ENCODE measurements around the gene SFXN1. TPM values are rescaled to one million over a fixed set of nuclear protein-coding genes. Genes with fewer than 3 reads are reported as not detected.

The SFXN1 gene
- total and polyA plus RNA-seq, 12 donors, result 10.1 to 142 (median 57.6) TPM

GRCh38 chr5:175485631-175486030, 7.3 kb downstream of the SFXN1 start:
- Histone ChIP-seq H3K27ac (no peak overlapping the region), H3K27me3 (no peaks in the 10 kb centered on the region), H3K4me1 (replicated peaks in 1 of 2) (peaks cover 0 to 12% of the 10 kb centered on the region in 2 donors), H3K4me3 (no peak overlapping the region), H3K9me3 (replicated peaks in 1 of 3) (no peaks in the 10 kb centered on the region), H3K36me3 (replicated peaks in 1 of 2) (no peaks in the 10 kb centered on the region)
- TF ChIP-seq, protein P1, sequence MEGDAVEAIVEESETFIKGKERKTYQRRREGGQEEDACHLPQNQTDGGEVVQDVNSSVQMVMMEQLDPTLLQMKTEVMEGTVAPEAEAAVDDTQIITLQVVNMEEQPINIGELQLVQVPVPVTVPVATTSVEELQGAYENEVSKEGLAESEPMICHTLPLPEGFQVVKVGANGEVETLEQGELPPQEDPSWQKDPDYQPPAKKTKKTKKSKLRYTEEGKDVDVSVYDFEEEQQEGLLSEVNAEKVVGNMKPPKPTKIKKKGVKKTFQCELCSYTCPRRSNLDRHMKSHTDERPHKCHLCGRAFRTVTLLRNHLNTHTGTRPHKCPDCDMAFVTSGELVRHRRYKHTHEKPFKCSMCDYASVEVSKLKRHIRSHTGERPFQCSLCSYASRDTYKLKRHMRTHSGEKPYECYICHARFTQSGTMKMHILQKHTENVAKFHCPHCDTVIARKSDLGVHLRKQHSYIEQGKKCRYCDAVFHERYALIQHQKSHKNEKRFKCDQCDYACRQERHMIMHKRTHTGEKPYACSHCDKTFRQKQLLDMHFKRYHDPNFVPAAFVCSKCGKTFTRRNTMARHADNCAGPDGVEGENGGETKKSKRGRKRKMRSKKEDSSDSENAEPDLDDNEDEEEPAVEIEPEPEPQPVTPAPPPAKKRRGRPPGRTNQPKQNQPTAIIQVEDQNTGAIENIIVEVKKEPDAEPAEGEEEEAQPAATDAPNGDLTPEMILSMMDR (IDR thresholded peaks at IDR 0.05), result no peak
- TF ChIP-seq POLR2A (IDR thresholded peaks at IDR 0.05), result no peak
- intact Hi-C loops (cut with DNase I), result no loop called here
- 94 to 97% (median 95%) methylated on average over 6 of the region's 6 CpGs for WGBS, 4 donors
- no peak for DNase-seq

GRCh38 chr5:175487514-175488222, 9.3 kb downstream of the SFXN1 start:
- no peak for TF ChIP-seq POLR2A (IDR thresholded peaks at IDR 0.05)
- TF ChIP-seq, protein P1 (IDR thresholded peaks at IDR 0.05), result no peak
- no peaks in the 10 kb centered on the region for H3K9me3 ChIP-seq (replicated peaks in 1 of 3)

GRCh38 chr5:175489693-175490443, 11.5 kb downstream of the SFXN1 start:
- Histone ChIP-seq H3K27ac (peak overlapping the region in 1 of 5 donors; percentile 32), H3K27me3 (no peaks in the 10 kb centered on the region), H3K36me3 (replicated peaks in 1 of 2) (peaks cover 0 to 23% of the 10 kb centered on the region in 2 donors), H3K9me3 (replicated peaks in 1 of 3) (no peaks in the 10 kb centered on the region), H3K4me3 (no peak overlapping the region), H3K4me1 (replicated peaks in 1 of 2) (peaks cover 0 to 14% of the 10 kb centered on the region in 2 donors)
- intact Hi-C loops (cut with DNase I), result no loop called here
- no peak for DNase-seq
- WGBS, 4 donors, result 61 to 74% (median 65%) methylated on average over 6 of the region's 6 CpGs
- TF ChIP-seq POLR2A (IDR thresholded peaks at IDR 0.05), result no peak
- TF ChIP-seq, protein P1 (IDR thresholded peaks at IDR 0.05), result no peak

More at GRCh38 chr5:175487514-175488222, 9.3 kb downstream of the SFXN1 start:
- Histone ChIP-seq H3K27ac (no peak overlapping the region), H3K27me3 (no peaks in the 10 kb centered on the region), H3K36me3 (replicated peaks in 1 of 2) (peaks cover 0 to 5% of the 10 kb centered on the region in 2 donors), H3K4me3 (no peak overlapping the region), H3K4me1 (replicated peaks in 1 of 2) (peaks cover 0 to 14% of the 10 kb centered on the region in 2 donors)
- 87 to 91% (median 90%) methylated on average over 11 of the region's 11 CpGs for WGBS, 4 donors
- intact Hi-C loops (cut with DNase I), result no loop called here
- DNase-seq, result no peak

DNA sequence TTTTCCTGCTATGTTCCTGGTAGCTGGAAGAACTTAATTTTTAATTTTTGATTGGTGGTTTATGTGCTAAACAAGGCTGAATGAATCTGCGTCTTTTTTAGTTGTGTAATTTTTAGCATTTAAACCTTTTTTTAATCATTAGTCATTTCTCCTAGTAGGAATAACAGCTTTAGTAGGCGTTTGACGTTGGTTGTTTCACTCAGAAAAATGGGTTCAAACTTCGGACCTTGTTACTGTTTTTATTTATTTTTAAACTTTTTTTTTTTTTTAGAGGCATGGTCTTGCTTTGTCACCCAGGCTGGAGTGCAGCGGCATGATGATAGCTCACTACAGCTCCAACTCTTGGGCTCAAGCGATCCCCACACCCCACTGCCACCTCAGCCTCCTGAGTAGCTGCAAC, 12.9 kb downstream of the SFXN1 start:
- Histone ChIP-seq H3K4me3 (no peak overlapping the region), H3K27me3 (no peaks in the 10 kb centered on the region), H3K9me3 (replicated peaks in 1 of 3) (no peaks in the 10 kb centered on the region), H3K4me1 (replicated peaks in 1 of 2) (peaks cover 0 to 14% of the 10 kb centered on the region in 2 donors), H3K36me3 (replicated peaks in 1 of 2) (peaks cover 0 to 26% of the 10 kb centered on the region in 2 donors), H3K27ac (no peak overlapping the region)
- WGBS, 4 donors, result 75 to 90% (median 83%) methylated on average over 6 of the region's 6 CpGs
- TF ChIP-seq, protein P1 (IDR thresholded peaks at IDR 0.05), result no peak
- TF ChIP-seq POLR2A (IDR thresholded peaks at IDR 0.05), result no peak
- intact Hi-C loops (cut with DNase I), result no loop called here
- no peak for DNase-seq

Measured in adrenal gland (tissue), 12 donors.